Heart left ventricle (tissue), 13 donors: Measurements from ENCODE around the gene GCDH.

ENCODE experiments used
- POLR2A ChIP-seq, 2 donors: fragments of 450-650 bp; IDR thresholded peaks; one replicate each; pipeline ENCODE4 v1.6.1; 2017; ENCODE audit warnings: antibody characterized with exemption in 2 of 2, mild to moderate bottlenecking in 2 of 2, moderate library complexity in 2 of 2
- TF ChIP-seq, protein P1 (sequence below), 12 donors: fragments of 200-600 bp; sonication (generic) in 4 of 12; IDR thresholded peaks; one replicate each; pipeline versions ENCODE4 v1.5.0 to v1.8.0; 2018 to 2022; ENCODE audit warnings: antibody characterized with exemption in 12 of 12, mild to moderate bottlenecking in 5 of 12
- donor health status: ischemic (EF 13 %, LVEDD 7.1; RV severe dilation, severe dysfunction).
- donor health status: DM: no; HTN: yes; CAD: no.
- donor health status: DM: no; HTN: no; CAD: no.
- donor health status: ischemic (EF 25% LVEDD 6.9; RV normal size, moderate dysfunction).
- donor health status: ischemic (EF 25% LVEDD 5.7; RV mildly dilated, moderate dysfunction).
- donor health status: ischemic (EF 35%, LVEDD 5.7; RV mildly dilated, moderate dysfunction).
- donor health status: nonischemic (EF 11% LVEDD 7.7; RV severe dilation, severe dysfunction).
- donor health status: DM: yes; HTN: yes; CAD: no.
- donor health status: PGD.
- donor health status: ischemic (EF 29% LVEDD 5.4; RV normal size, mild dysfunction).
- donor health status: nonischemic (EF 23%, LVEDD 6.1; RV moderate dilation, normal function).

DNA sequence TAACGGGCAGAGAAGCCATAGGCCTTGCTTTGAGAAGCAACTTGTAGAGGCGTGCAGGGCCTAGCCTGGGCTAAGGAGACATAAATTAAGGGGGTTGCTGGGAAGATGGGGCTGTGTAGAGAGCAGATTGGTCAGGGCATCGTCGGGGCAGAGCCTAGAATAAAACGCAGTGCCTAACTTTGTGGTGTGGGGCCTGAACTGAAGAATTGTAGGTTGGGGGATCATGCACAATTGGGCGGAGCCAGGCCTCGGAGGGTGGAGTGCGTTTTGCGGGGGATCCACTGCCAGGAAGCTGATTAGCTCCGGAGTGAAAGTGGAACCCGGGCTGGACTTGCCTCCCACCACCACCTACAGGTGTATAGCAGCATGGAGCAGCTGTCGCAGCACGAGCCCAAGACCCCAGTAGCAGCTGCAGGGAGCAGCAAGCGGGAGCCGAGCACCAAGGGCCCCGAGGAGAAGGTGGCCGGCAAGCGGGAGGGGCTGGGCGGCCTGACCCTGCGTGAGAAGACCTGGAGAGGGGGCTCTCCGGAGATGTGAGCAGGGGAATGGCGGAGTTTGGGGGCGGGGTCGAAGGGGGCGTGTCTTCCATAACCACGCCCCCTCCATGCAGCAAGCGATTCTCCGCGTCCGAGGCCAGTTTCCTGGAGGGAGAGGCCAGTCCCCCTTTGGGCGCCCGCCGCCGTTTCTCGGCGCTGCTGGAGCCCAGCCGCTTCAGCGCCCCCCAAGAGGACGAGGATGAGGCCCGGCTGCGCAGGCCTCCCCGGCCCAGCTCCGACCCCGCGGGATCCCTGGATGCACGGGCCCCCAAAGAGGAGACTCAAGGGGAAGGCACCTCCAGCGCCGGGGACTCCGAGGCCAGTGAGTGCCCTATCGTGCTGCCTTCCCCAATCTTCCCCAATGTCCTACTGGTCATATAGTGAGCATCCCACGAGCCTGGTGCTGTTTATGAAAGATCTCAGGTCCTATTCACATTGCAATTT is 23.6 kb upstream of the GCDH start:
- TF ChIP-seq, protein P1, sequence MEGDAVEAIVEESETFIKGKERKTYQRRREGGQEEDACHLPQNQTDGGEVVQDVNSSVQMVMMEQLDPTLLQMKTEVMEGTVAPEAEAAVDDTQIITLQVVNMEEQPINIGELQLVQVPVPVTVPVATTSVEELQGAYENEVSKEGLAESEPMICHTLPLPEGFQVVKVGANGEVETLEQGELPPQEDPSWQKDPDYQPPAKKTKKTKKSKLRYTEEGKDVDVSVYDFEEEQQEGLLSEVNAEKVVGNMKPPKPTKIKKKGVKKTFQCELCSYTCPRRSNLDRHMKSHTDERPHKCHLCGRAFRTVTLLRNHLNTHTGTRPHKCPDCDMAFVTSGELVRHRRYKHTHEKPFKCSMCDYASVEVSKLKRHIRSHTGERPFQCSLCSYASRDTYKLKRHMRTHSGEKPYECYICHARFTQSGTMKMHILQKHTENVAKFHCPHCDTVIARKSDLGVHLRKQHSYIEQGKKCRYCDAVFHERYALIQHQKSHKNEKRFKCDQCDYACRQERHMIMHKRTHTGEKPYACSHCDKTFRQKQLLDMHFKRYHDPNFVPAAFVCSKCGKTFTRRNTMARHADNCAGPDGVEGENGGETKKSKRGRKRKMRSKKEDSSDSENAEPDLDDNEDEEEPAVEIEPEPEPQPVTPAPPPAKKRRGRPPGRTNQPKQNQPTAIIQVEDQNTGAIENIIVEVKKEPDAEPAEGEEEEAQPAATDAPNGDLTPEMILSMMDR (IDR thresholded peaks at IDR 0.05): no peak
- no peak for TF ChIP-seq POLR2A (IDR thresholded peaks at IDR 0.05)
